Mesendoderm (in vitro differentiated cells): ENCODE results near the gene C22orf23.

Experiments
- DNase-seq: peaks from one replicate; pipeline ENCODE4 v3.0.0; 2013
- H2AK5ac ChIP-seq: 2 replicates; pipeline ENCODE4 v1.6.1; 2013; ENCODE audit warnings: low read length, inconsistent platforms
- H2BK120ac ChIP-seq: 2 replicates; pipeline ENCODE4 v1.6.1; 2013; ENCODE audit warnings: low read depth, mild to moderate bottlenecking, low read length, moderate library complexity, mixed read lengths
- H2BK15ac ChIP-seq: replicated peaks from 2 replicates; pipeline ENCODE4 v1.6.1; 2013; ENCODE audit warnings: low read depth, mild to moderate bottlenecking, moderate library complexity
- H2BK5ac ChIP-seq: 2 replicates; pipeline ENCODE4 v1.6.1; 2013; ENCODE audit warnings: low read length, inconsistent platforms
- H3K18ac ChIP-seq: 2 replicates; pipeline ENCODE4 v1.6.1; 2013; ENCODE audit warnings: mild to moderate bottlenecking, low read length, mixed read lengths
- H3K23ac ChIP-seq: one replicate; pipeline ENCODE4 v1.6.1; 2013; ENCODE audit warnings: low read length
- H3K27ac ChIP-seq: 2 replicates; pipeline ENCODE4 v1.5.1; 2013; ENCODE audit warnings: low read depth, mild to moderate bottlenecking, inconsistent platforms, low read length, moderate library complexity
- H3K27me3 ChIP-seq: 2 replicates; pipeline ENCODE4 v1.6.1; 2013; ENCODE audit warnings: low read length, control low read depth, mild to moderate bottlenecking, inconsistent platforms; ENCODE audit not compliant: insufficient read depth, poor library complexity
- H3K36me3 ChIP-seq: 2 replicates; pipeline ENCODE4 v1.6.1; 2013; ENCODE audit warnings: low read length, inconsistent platforms; ENCODE audit not compliant: control insufficient read depth, insufficient read depth
- H3K4ac ChIP-seq: one replicate; pipeline ENCODE4 v1.6.1; 2013; ENCODE audit warnings: low read depth, mild to moderate bottlenecking, low read length, moderate library complexity
- H3K4me1 ChIP-seq: 2 replicates; pipeline ENCODE4 v1.6.1; 2013; ENCODE audit warnings: low read depth, low read length, inconsistent platforms; ENCODE audit not compliant: control insufficient read depth
- H3K4me2 ChIP-seq: 2 replicates; pipeline ENCODE4 v1.6.1; 2013; ENCODE audit warnings: low read length
- H3K4me3 ChIP-seq: 2 replicates; pipeline ENCODE4 v1.5.1; 2013; ENCODE audit warnings: mild to moderate bottlenecking, low read length
- H3K56ac ChIP-seq: one replicate; pipeline ENCODE4 v1.6.1; 2013; ENCODE audit warnings: low read length
- H3K79me1 ChIP-seq: 2 replicates; pipeline ENCODE4 v1.6.1; 2013; ENCODE audit warnings: low read length, inconsistent platforms
- H3K79me2 ChIP-seq: 2 replicates; pipeline ENCODE4 v1.6.1; 2013; ENCODE audit warnings: mild to moderate bottlenecking, low read length; ENCODE audit not compliant: control insufficient read depth, insufficient read depth
- H3K9ac ChIP-seq: 2 replicates; pipeline ENCODE4 v1.6.1; 2013; ENCODE audit warnings: low read length, inconsistent platforms
- H4K5ac ChIP-seq: one replicate; pipeline ENCODE4 v1.6.1; 2013; ENCODE audit warnings: low read length
- H4K8ac ChIP-seq: one replicate; pipeline ENCODE4 v1.6.1; 2013; ENCODE audit warnings: low read depth, mild to moderate bottlenecking, control low read depth, low read length, moderate library complexity
- WGBS: extraction: QIAGEN DNeasy Blood & Tissue Kit; methylation state at CpG from one replicate; pipeline ENCODE4 v1.1.7; 2013; ENCODE audit warnings: low lambda C conversion rate, missing lambda C conversion rate; ENCODE audit not compliant: insufficient coverage; ENCODE audit errors: extremely low coverage; 5-methylcytosine and 5-hydroxymethylcytosine counted together

C22orf23 gene

GRCh38 chr22:37904572-37905533 is 48.5 kb downstream of the C22orf23 start:
- Histone ChIP-seq H4K8ac (no peak overlapping the region), H3K79me2 (peaks cover 12% of the 10 kb centered on the region), H3K4me1 (peaks cover 4% of the 10 kb centered on the region), H2BK5ac (no peak overlapping the region), H2BK15ac (peak overlapping the region; percentile 58), H3K56ac (peak overlapping the region; percentile 90), H2BK120ac (peak overlapping the region; percentile 88), H3K9ac (peak overlapping the region; percentile 83), H3K4ac (peak overlapping the region; percentile 66), H3K27ac (peak overlapping the region; percentile 96), H4K5ac (no peak overlapping the region), H3K23ac (no peak overlapping the region), H3K18ac (peak overlapping the region; percentile 82), H3K4me3 (no peak overlapping the region), H2AK5ac (peak overlapping the region; percentile 38), H3K79me1 (peaks cover 13% of the 10 kb centered on the region), H3K36me3 (no peaks in the 10 kb centered on the region), H3K4me2 (no peak overlapping the region), H3K27me3 (no peaks in the 10 kb centered on the region)
- DNase-seq: peak; percentile 97
- WGBS: no CpG with 5 or more reads among the region's 10 CpGs

- DNase-seq: peak; percentile 51
- H2AK5ac ChIP-seq: no peak overlapping the region
- H3K9ac ChIP-seq: no peak overlapping the region
- peak overlapping the region; percentile 26 for H3K27ac ChIP-seq
- no peaks in the 10 kb centered on the region for H3K36me3 ChIP-seq
- no CpG with 5 or more reads among the region's 9 CpGs for WGBS
- no peak overlapping the region for H4K8ac ChIP-seq
- H3K79me2 ChIP-seq: no peaks in the 10 kb centered on the region
- H3K79me1 ChIP-seq: no peaks in the 10 kb centered on the region
- H2BK5ac ChIP-seq: no peak overlapping the region
- H4K5ac ChIP-seq: no peak overlapping the region
- H2BK120ac ChIP-seq: peak overlapping the region; percentile 16
- no peak overlapping the region for H3K4me2 ChIP-seq
- peak overlapping the region; percentile 13 for H3K18ac ChIP-seq
- H3K4ac ChIP-seq: peak overlapping the region; percentile 66
- no peak overlapping the region for H3K4me3 ChIP-seq
- H3K4me1 ChIP-seq: peaks cover 27% of the 10 kb centered on the region
- peak overlapping the region; percentile 57 for H3K56ac ChIP-seq
- no peak overlapping the region for H3K23ac ChIP-seq
- H3K27me3 ChIP-seq: no peaks in the 10 kb centered on the region
- H2BK15ac ChIP-seq: no peak overlapping the region
These were observed 54.8 kb downstream of the C22orf23 start for GRCh38 chr22:37898441-37899181.

DNA sequence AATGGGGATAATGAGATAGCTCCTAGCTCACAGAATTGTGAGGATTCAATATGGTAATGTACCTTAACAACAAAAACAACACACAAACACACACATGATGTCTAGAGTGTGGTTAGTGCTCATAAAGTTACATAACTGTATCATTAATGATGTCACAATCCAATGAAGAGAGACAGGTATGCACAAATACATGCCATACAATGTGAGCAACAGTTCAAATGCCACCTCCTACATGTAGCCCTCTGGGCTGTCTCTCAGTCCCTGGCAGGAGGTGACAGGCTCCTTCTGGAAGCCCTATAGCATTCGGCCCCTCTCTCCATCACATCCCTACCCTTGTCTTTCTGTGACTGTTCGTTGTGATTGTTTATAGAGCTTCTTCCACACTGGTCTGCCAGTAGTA is 55.6 kb downstream of the C22orf23 start:
- Histone ChIP-seq H3K18ac (no peak overlapping the region), H2BK5ac (no peak overlapping the region), H3K4me1 (peaks cover 34% of the 10 kb centered on the region), H3K27me3 (no peaks in the 10 kb centered on the region), H2BK120ac (no peak overlapping the region), H2AK5ac (peak overlapping the region; percentile 29), H3K56ac (peak overlapping the region; percentile 39), H4K5ac (no peak overlapping the region), H2BK15ac (no peak overlapping the region), H3K4me2 (no peak overlapping the region), H3K23ac (no peak overlapping the region), H3K27ac (no peak overlapping the region), H4K8ac (no peak overlapping the region), H3K4me3 (no peak overlapping the region), H3K36me3 (no peaks in the 10 kb centered on the region), H3K79me2 (no peaks in the 10 kb centered on the region), H3K9ac (no peak overlapping the region), H3K4ac (no peak overlapping the region), H3K79me1 (no peaks in the 10 kb centered on the region)
- WGBS: no CpG with 5 or more reads among the region's 2 CpGs
- DNase-seq: no peak

DNA sequence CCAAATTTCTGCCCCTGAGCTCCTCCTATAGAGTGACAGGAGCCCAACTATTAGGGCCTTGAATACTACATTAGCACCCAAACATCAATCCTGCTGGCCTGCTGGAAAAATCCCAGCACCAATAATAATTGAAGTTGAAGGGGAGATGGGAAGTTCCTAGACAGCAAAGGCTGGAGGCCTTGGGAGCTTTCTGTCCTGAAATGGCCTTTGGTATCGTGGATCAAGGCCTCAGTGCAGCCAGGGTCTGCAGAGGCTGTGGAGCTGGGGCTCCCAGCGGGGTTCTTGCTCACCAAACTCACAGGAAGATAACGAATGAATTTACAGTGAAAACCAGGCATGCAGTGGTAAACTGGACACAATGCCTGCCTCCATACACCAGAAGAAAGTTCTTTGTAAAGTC is 56.5 kb downstream of the C22orf23 start:
- H2BK5ac ChIP-seq: no peak overlapping the region
- DNase-seq: peak; percentile 51
- no peak overlapping the region for H2BK120ac ChIP-seq
- no peaks in the 10 kb centered on the region for H3K79me2 ChIP-seq
- peak overlapping the region; percentile 52 for H3K9ac ChIP-seq
- no peaks in the 10 kb centered on the region for H3K27me3 ChIP-seq
- H3K36me3 ChIP-seq: no peaks in the 10 kb centered on the region
- H3K79me1 ChIP-seq: no peaks in the 10 kb centered on the region
- no peak overlapping the region for H3K4me2 ChIP-seq
- no peak overlapping the region for H2BK15ac ChIP-seq
- peaks cover 34% of the 10 kb centered on the region for H3K4me1 ChIP-seq
- no peak overlapping the region for H3K23ac ChIP-seq
- H3K56ac ChIP-seq: peak overlapping the region; percentile 77
- no peak overlapping the region for H4K8ac ChIP-seq
- H3K27ac ChIP-seq: peak overlapping the region; percentile 81
- H4K5ac ChIP-seq: no peak overlapping the region
- H3K4me3 ChIP-seq: no peak overlapping the region
- H3K18ac ChIP-seq: peak overlapping the region; percentile 62
- no peak overlapping the region for H2AK5ac ChIP-seq
- H3K4ac ChIP-seq: no peak overlapping the region
- no CpG with 5 or more reads among the region's 3 CpGs for WGBS

GRCh38 chr22:37896181-37896592 is 57.2 kb downstream of the C22orf23 start:
- Histone ChIP-seq H3K56ac (peak overlapping the region; percentile 77), H3K79me2 (no peaks in the 10 kb centered on the region), H3K79me1 (no peaks in the 10 kb centered on the region), H3K4me2 (no peak overlapping the region), H3K23ac (no peak overlapping the region), H2BK5ac (peak overlapping the region; percentile 16), H3K27me3 (no peaks in the 10 kb centered on the region), H3K4ac (no peak overlapping the region), H2BK120ac (no peak overlapping the region), H3K9ac (peak overlapping the region; percentile 52), H3K27ac (peak overlapping the region; percentile 81), H3K36me3 (peaks cover 1% of the 10 kb centered on the region), H3K4me1 (peaks cover 34% of the 10 kb centered on the region), H2AK5ac (no peak overlapping the region), H3K4me3 (no peak overlapping the region), H2BK15ac (no peak overlapping the region), H4K8ac (no peak overlapping the region), H3K18ac (peak overlapping the region; percentile 62), H4K5ac (no peak overlapping the region)
- WGBS: no CpG with 5 or more reads among the region's 5 CpGs
- peak; percentile 87 for DNase-seq
